Calu3 (cell line): ENCODE measurements around the gene ABCC5. TPM values are rescaled to one million over a fixed set of nuclear protein-coding genes. Genes with fewer than 3 reads are reported as not detected.

Experiments
- BruUV-seq: library from RNA; stranded (reverse); fragments of 400-500 nt; replicated peaks from 2 replicates; lab custom pipeline; 2021; lab: Mats Ljungman, UMichigan
- CTCF ChIA-PET: fragments of 300-600 bp; sonication (Branson Sonifier 250); formaldehyde crosslinking; loops from one replicate; lab custom pipeline; 2022; ENCODE audit warnings: antibody characterized with exemption; lab: Charles Lee
- DNase-seq: peaks from one replicate; pipeline ENCODE4 v3.0.0; 2022
- H3K27ac Mint-ChIP-seq: one replicate; pipeline ENCODE4 v1.8.0; 2022; ENCODE audit warnings: mixed read lengths; ENCODE audit not compliant: unreplicated experiment
- H3K27me3 Mint-ChIP-seq: one replicate; pipeline ENCODE4 v1.8.0; 2022; ENCODE audit warnings: mixed read lengths; ENCODE audit not compliant: unreplicated experiment
- H3K36me3 Mint-ChIP-seq: one replicate; pipeline ENCODE4 v1.8.0; 2022; ENCODE audit warnings: mild to moderate bottlenecking, moderate library complexity, mixed read lengths; ENCODE audit not compliant: insufficient read depth, unreplicated experiment
- H3K4me1 Mint-ChIP-seq: one replicate; pipeline ENCODE4 v1.8.0; 2022; ENCODE audit warnings: mild to moderate bottlenecking, low read depth, mixed read lengths; ENCODE audit not compliant: unreplicated experiment
- H3K4me3 Mint-ChIP-seq: one replicate; pipeline ENCODE4 v1.8.0; 2022; ENCODE audit warnings: mild to moderate bottlenecking, low read depth, moderate library complexity, mixed read lengths; ENCODE audit not compliant: unreplicated experiment
- H3K9me3 Mint-ChIP-seq: one replicate; pipeline ENCODE4 v1.8.0; 2022; ENCODE audit warnings: low read depth, mixed read lengths; ENCODE audit not compliant: unreplicated experiment
- CTCF ChIP-seq: fragments of 200-600 bp; IDR thresholded peaks from one replicate; pipeline ENCODE4 v1.8.0; 2022; ENCODE audit warnings: antibody characterized with exemption; ENCODE audit not compliant: unreplicated experiment
- intact Hi-C: fragments of 100-400 bp; cut with micrococcal nuclease; formaldehyde crosslinking; loops from one replicate; pipeline ENCODE4 v1.10.0; 2022; ENCODE audit not compliant: unreplicated experiment
- total RNA-seq: library from RNA; stranded (reverse); gene quantifications from 2 replicates; pipeline ENCODE4 v1.2.3, GENCODE V29; 2022

ABCC5 gene
- total RNA-seq, 1 experiment from 2014 or later, result 39.1 TPM

GRCh38 chr3:183920416-183920815 lies 97.3 kb downstream of the ABCC5 start:
- no TSS peak for BruUV-seq

GRCh38 chr3:183918178-183918577 lies 99.5 kb downstream of the ABCC5 start:
- H3K27me3 Mint-ChIP-seq, result no peaks in the 10 kb centered on the region
- BruUV-seq, result no TSS peak
- H3K36me3 Mint-ChIP-seq, result no peaks in the 10 kb centered on the region
- no peaks in the 10 kb centered on the region for H3K9me3 Mint-ChIP-seq
- H3K27ac Mint-ChIP-seq, result no peak overlapping the region
- intact Hi-C loops, result no loop called here
- CTCF ChIA-PET, result no interaction called here
- DNase-seq, result no peak
- no peak for TF ChIP-seq CTCF
- no peak overlapping the region for H3K4me3 Mint-ChIP-seq
- peaks cover 3% of the 10 kb centered on the region for H3K4me1 Mint-ChIP-seq

More at GRCh38 chr3:183920416-183920815, 97.3 kb downstream of the ABCC5 start:
- intact Hi-C loops, result no loop called here
- no peak for TF ChIP-seq CTCF
- Mint-ChIP-seq H3K27me3 (no peaks in the 10 kb centered on the region), H3K4me3 (no peak overlapping the region), H3K4me1 (no peaks in the 10 kb centered on the region), H3K27ac (no peak overlapping the region), H3K36me3 (no peaks in the 10 kb centered on the region), H3K9me3 (no peaks in the 10 kb centered on the region)
- no peak for DNase-seq
- CTCF ChIA-PET, result no interaction called here

GRCh38 chr3:183917776-183918175 lies 99.9 kb downstream of the ABCC5 start:
- CTCF ChIA-PET, result no interaction called here
- no peak for DNase-seq
- H3K36me3 Mint-ChIP-seq, result no peaks in the 10 kb centered on the region
- no peak overlapping the region for H3K4me3 Mint-ChIP-seq
- intact Hi-C loops, result no loop called here
- no peaks in the 10 kb centered on the region for H3K9me3 Mint-ChIP-seq
- no peak for TF ChIP-seq CTCF
- no peak overlapping the region for H3K27ac Mint-ChIP-seq
- H3K27me3 Mint-ChIP-seq, result no peaks in the 10 kb centered on the region
- peaks cover 7% of the 10 kb centered on the region for H3K4me1 Mint-ChIP-seq
- BruUV-seq, result no TSS peak

- BruUV-seq, result no TSS peak
- H3K4me1 Mint-ChIP-seq, result peaks cover 15% of the 10 kb centered on the region
- H3K27ac Mint-ChIP-seq, result no peak overlapping the region
- H3K9me3 Mint-ChIP-seq, result no peaks in the 10 kb centered on the region
- CTCF ChIA-PET, result interaction anchor here (0.5 kb wide), 1 partner anchor 698 kb away, joined by 3 read pairs; no protein-coding TSS in a partner anchor
- intact Hi-C loops, result no loop called here
- peaks cover 19% of the 10 kb centered on the region for H3K27me3 Mint-ChIP-seq
- no peak for DNase-seq
- TF ChIP-seq CTCF, result no peak
- H3K36me3 Mint-ChIP-seq, result no peaks in the 10 kb centered on the region
- H3K4me3 Mint-ChIP-seq, result no peak overlapping the region
Observed at GRCh38 chr3:183914856-183915255, 102.8 kb downstream of the ABCC5 start.
